ENCODE data around the gene GUCY2D.

DNA sequence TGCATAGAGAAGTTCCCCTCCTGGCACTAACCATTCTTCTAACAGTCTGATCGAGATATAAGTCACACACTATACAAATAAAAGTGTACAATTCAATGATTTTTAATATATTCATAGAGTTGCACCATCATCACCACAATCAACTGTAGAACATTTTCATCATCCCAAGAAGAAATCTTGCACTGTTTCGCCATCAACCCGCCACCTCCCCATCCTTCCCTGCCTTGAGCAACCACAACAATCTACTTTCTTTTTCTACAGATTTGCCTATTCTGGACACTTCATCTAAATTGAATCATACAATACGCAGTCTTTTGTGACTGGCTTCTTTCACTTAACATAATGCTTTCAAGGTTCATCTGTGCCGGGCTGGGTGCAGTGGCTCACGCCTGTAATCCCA is 33.0 kb upstream of the GUCY2D start:
- TF ChIP-seq POLR2A (IDR thresholded peaks at IDR 0.05) (no peak), EP300 (IDR thresholded peaks at IDR 0.05; ENCODE audit: low read depth) (no peak)
- TF ChIP-seq, protein P1, sequence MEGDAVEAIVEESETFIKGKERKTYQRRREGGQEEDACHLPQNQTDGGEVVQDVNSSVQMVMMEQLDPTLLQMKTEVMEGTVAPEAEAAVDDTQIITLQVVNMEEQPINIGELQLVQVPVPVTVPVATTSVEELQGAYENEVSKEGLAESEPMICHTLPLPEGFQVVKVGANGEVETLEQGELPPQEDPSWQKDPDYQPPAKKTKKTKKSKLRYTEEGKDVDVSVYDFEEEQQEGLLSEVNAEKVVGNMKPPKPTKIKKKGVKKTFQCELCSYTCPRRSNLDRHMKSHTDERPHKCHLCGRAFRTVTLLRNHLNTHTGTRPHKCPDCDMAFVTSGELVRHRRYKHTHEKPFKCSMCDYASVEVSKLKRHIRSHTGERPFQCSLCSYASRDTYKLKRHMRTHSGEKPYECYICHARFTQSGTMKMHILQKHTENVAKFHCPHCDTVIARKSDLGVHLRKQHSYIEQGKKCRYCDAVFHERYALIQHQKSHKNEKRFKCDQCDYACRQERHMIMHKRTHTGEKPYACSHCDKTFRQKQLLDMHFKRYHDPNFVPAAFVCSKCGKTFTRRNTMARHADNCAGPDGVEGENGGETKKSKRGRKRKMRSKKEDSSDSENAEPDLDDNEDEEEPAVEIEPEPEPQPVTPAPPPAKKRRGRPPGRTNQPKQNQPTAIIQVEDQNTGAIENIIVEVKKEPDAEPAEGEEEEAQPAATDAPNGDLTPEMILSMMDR (IDR thresholded peaks at IDR 0.05) = no peak

Data from transverse colon (tissue), 3 donors.